GM12874 (cell line): ENCODE measurements around the gene SSRP1.

Experiments used
- CTCF ChIP-seq: IDR thresholded peaks from 2 replicates; pipeline ENCODE4 v1.5.1; 2011; ENCODE audit warnings: low read depth, mild to moderate bottlenecking, control low read depth, low read length, moderate library complexity; ENCODE audit not compliant: insufficient read depth

SSRP1 gene

GRCh38 chr11:57288771-57289579 is 46.7 kb downstream of the SSRP1 start:
- TF ChIP-seq CTCF: no peak

- no peak for TF ChIP-seq CTCF
These were observed 47.8 kb downstream of the SSRP1 start for GRCh38 chr11:57287884-57288283.

- TF ChIP-seq CTCF: no peak
These were observed 52.3 kb downstream of the SSRP1 start for GRCh38 chr11:57283231-57283990.

- no peak for TF ChIP-seq CTCF
These were observed 56.6 kb downstream of the SSRP1 start for GRCh38 chr11:57279116-57279515.

GRCh38 chr11:57278721-57279095 is 57.0 kb downstream of the SSRP1 start:
- no peak for TF ChIP-seq CTCF

- TF ChIP-seq CTCF: peak; percentile 80
These were observed 57.6 kb downstream of the SSRP1 start for GRCh38 chr11:57277845-57278720.
